NT2/D1 (cell line): ENCODE measurements around the gene FAM117A.

ENCODE experiments used
- YY1 ChIP-seq: IDR thresholded peaks from 2 replicates; pipeline ENCODE4 v1.6.1; 2011; ENCODE audit not compliant: insufficient read length, insufficient read depth
- ZNF274 ChIP-seq: IDR thresholded peaks from 2 replicates; pipeline ENCODE4 v1.6.1; 2011; ENCODE audit warnings: mild to moderate bottlenecking, low read depth, low read length

DNA sequence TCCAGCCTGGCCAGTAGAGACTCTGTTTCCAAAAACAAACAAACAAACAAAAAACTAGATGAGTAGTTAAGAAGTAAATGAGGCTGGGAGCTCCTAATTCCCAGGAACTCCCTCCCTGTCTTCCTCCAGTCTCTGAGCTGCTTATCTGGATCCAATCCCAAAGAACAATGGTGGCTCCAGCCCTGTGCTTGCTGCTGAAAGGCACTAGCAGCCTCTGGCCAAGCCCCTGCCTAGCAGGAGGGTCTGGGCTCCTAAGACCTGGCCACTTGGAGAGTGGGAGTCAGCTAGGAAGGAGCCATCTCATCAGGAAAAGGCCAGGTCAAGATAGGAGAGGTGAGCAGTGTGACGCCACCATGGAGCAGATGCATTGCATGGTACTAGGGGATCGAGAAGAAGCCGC lies 41.9 kb downstream of the FAM117A start:
- TF ChIP-seq YY1, result no peak
- no peak for TF ChIP-seq ZNF274
